Small intestine (tissue), 7 donors: Measurements from ENCODE around the gene ATRAID. TPM values are rescaled to one million over a fixed set of nuclear protein-coding genes. Genes with fewer than 3 reads are reported as not detected.
"Not testable (repeated sequence)": the region's sequence is repeated elsewhere in the genome, so short reads cannot be mapped to it uniquely, and the experiment has no call there.

Experiments used
- DNase-seq, 2 donors: peaks; one replicate each; pipeline versions ENCODE4 v3.0.0 to v3.0.0-alpha.2; 2013
- FAIRE-seq: peaks from 2 replicates; lab custom pipeline; 2012; peaks lifted over from hg19 to GRCh38; lab: Jason Lieb, UNC
- H3K27ac ChIP-seq, 3 donors: one replicate each; pipeline ENCODE4 v1.5.1; 2013; ENCODE audit warnings: low read length in 2 of 3, mild to moderate bottlenecking in 2 of 3, control low read depth in 1 of 3, inconsistent platforms in 1 of 3, low read depth in 1 of 3, moderate library complexity in 1 of 3
- H3K27me3 ChIP-seq, 3 donors: one replicate each; pipeline ENCODE4 v1.6.1; 2013; ENCODE audit warnings: low read length in 3 of 3, inconsistent platforms in 1 of 3; ENCODE audit not compliant: control insufficient read depth in 3 of 3, insufficient read depth in 3 of 3
- H3K36me3 ChIP-seq, 3 donors: one replicate each; pipeline ENCODE4 v1.6.1; 2013; ENCODE audit warnings: low read length in 3 of 3, inconsistent platforms in 1 of 3, low read depth in 1 of 3, mild to moderate bottlenecking in 1 of 3, moderate library complexity in 1 of 3; ENCODE audit not compliant: control insufficient read depth in 3 of 3, insufficient read depth in 2 of 3
- H3K4me1 ChIP-seq, 3 donors: one replicate each; pipeline ENCODE4 v1.6.1; 2013; ENCODE audit warnings: low read length in 2 of 3, inconsistent platforms in 1 of 3, low read depth in 1 of 3, mild to moderate bottlenecking in 1 of 3, moderate library complexity in 1 of 3; ENCODE audit not compliant: control insufficient read depth in 3 of 3, insufficient read depth in 2 of 3
- H3K4me3 ChIP-seq, 3 donors: one replicate each; pipeline ENCODE4 v1.5.1; 2013; ENCODE audit warnings: low read length in 3 of 3, control low read depth in 1 of 3, inconsistent platforms in 1 of 3, low read depth in 1 of 3, mild to moderate bottlenecking in 1 of 3, moderate library complexity in 1 of 3
- H3K9me3 ChIP-seq, 2 donors: one replicate each; pipeline ENCODE4 v1.6.1; 2013; ENCODE audit warnings: low read depth in 1 of 2, low read length in 1 of 2; ENCODE audit not compliant: control insufficient read depth in 2 of 2, insufficient read depth in 1 of 2
- WGBS, 3 donors: extraction: QIAGEN DNeasy Blood & Tissue Kit; methylation state at CpG; one replicate each; pipeline ENCODE4 v1.1.7; 2013; 5-methylcytosine and 5-hydroxymethylcytosine counted together
- polyA plus RNA-seq, 4 donors: library from polyadenylated mRNA; stranded (reverse) in 3 of 4; unstranded in 1 of 4; fragments of 200-250 nt in 3 of 4; fragments of 120-200 nt in 1 of 4; gene quantifications; one replicate each; pipeline versions ENCODE4 v1.2.1 to v1.2.3, GENCODE V29; 2013
- donor health status: healthy with polysubstance abuse.
- donor health status: control.
- donor health status: control.
- donor health status: Bipolar disorder and iron deficiency.
- donor health status: healthy.

The ATRAID gene
- polyA plus RNA-seq, 4 donors, result 89.2 to 151 (median 109) TPM

- Histone ChIP-seq H3K9me3 (no peaks in the 10 kb centered on the region), H3K4me3 (no peak overlapping the region), H3K27ac (peak overlapping the region in 1 of 3 donors; percentile 82), H3K27me3 (no peaks in the 10 kb centered on the region), H3K36me3 (no peaks in the 10 kb centered on the region), H3K4me1 (no peaks in the 10 kb centered on the region)
- DNase-seq, result peak in 1 of 2 donors; percentile 45
- FAIRE-seq, result no peak
- WGBS, 3 donors, result 19 to 24% (median 24%) methylated on average over 6 of the region's 6 CpGs
Observed at GRCh38 chr2:27185331-27186026, 26.4 kb upstream of the ATRAID start.

DNA sequence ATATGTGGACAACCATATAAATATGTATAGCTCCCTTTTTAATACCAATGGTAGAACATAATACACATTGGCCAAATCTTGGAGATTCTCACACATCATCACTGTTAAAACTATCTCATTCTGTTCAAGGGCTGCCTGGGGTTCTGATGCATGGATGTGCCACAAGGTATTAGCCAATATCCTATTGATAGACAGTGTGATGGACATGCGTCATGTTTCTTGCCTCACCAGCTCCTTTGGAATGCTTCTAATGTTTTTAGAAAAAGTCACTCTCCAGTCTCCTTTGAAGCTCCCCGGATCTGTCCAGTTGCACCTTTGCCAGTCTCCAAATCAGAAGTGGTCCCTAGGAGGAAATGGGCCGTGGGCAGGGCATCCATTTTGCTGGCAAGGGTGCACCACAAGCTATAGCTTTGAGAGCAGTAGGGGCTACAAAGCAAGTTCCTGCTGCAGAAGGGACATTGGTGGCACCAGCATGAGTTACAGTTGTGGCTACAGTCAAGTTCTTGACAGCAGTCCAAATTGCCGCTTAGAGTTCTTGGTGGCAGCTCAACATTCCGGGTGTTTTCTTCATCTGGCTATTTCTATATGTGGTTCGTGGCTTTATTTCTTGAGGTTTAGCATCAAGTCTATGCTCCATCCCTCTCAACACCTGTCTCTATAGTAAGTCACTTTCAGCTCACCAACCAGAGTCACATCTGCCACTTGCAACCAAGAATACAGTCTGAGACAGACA lies 25.1 kb upstream of the ATRAID start:
- DNase-seq (no peak), FAIRE-seq (no peak)
- Histone ChIP-seq H3K36me3 (no peaks in the 10 kb centered on the region), H3K4me1 (no peaks in the 10 kb centered on the region), H3K27me3 (no peaks in the 10 kb centered on the region), H3K9me3 (no peaks in the 10 kb centered on the region), H3K27ac (no peak overlapping the region), H3K4me3 (no peak overlapping the region)
- 69 to 79% (median 70%) methylated on average over 6 of the region's 6 CpGs for WGBS, 3 donors

DNA sequence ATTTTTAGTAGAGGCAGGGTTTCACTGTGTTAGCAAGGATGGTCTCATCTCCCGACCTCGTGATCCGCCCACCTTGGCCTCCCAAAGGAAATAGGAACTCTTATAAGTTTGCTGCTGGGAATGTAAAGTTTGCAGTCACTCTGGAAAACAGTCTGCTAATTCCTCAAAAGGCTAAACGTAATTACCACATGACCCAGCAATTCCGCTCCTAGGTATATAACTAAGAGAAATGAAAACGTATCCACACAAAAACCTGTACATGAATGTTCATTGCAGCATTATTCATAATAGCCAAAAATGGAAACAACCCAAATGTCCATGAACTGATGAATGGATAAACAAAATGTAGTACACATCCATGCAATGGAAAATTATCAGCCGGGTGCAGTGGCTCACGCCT lies 21.9 kb upstream of the ATRAID start:
- H3K4me3 ChIP-seq, result no peak overlapping the region
- no peaks in the 10 kb centered on the region for H3K36me3 ChIP-seq
- H3K27me3 ChIP-seq, result no peaks in the 10 kb centered on the region
- no peak overlapping the region for H3K27ac ChIP-seq
- peaks cover 0 to 6% (median 0%) of the 10 kb centered on the region in 3 donors for H3K4me1 ChIP-seq
- 89 to 92% (median 90%) methylated on average over 8 of the region's 8 CpGs for WGBS, 3 donors
- no peak for DNase-seq
- FAIRE-seq, result no peak
- H3K9me3 ChIP-seq, result no peaks in the 10 kb centered on the region

- WGBS, 3 donors, result 42 to 50% (median 46%) methylated on average over 8 of the region's 8 CpGs
- FAIRE-seq, result no peak
- H3K27me3 ChIP-seq, result no peaks in the 10 kb centered on the region
Observed at GRCh38 chr2:27191070-27191829, 20.6 kb upstream of the ATRAID start.

GRCh38 chr2:27194538-27195354 lies 17.1 kb upstream of the ATRAID start:
- peaks cover 0 to 11% (median 0%) of the 10 kb centered on the region in 3 donors for H3K36me3 ChIP-seq
- 61 to 69% (median 67%) methylated on average over 17 of the region's 17 CpGs for WGBS, 3 donors
- no peak for FAIRE-seq
- peaks cover 0 to 6% (median 0%) of the 10 kb centered on the region in 3 donors for H3K4me1 ChIP-seq
- H3K27me3 ChIP-seq, result no peaks in the 10 kb centered on the region
- no peak overlapping the region for H3K4me3 ChIP-seq
- H3K9me3 ChIP-seq, result no peaks in the 10 kb centered on the region
- DNase-seq, result peak in 1 of 2 donors; percentile 57
- H3K27ac ChIP-seq, result no peak overlapping the region

More at GRCh38 chr2:27191070-27191829, 20.6 kb upstream of the ATRAID start:
- H3K36me3 ChIP-seq, result no peaks in the 10 kb centered on the region
- H3K4me1 ChIP-seq, result peaks cover 0 to 6% (median 0%) of the 10 kb centered on the region in 3 donors
- no peaks in the 10 kb centered on the region for H3K9me3 ChIP-seq
- no peak overlapping the region for H3K4me3 ChIP-seq
- DNase-seq, result peak; percentile 62 to 66
- no peak overlapping the region for H3K27ac ChIP-seq

- H3K27ac ChIP-seq, H3K4me3 ChIP-seq, H3K9me3 ChIP-seq, DNase-seq, H3K27me3 ChIP-seq, FAIRE-seq, H3K4me1 ChIP-seq: not testable (repeated sequence)
- H3K36me3 ChIP-seq, result peaks cover 0 to 22% (median 0%) of the 10 kb centered on the region in 3 donors
- WGBS, 3 donors, result 68 to 84% (median 78%) methylated on average over 3 of the region's 3 CpGs
Observed at GRCh38 chr2:27195799-27196198, 16.0 kb upstream of the ATRAID start.

DNA sequence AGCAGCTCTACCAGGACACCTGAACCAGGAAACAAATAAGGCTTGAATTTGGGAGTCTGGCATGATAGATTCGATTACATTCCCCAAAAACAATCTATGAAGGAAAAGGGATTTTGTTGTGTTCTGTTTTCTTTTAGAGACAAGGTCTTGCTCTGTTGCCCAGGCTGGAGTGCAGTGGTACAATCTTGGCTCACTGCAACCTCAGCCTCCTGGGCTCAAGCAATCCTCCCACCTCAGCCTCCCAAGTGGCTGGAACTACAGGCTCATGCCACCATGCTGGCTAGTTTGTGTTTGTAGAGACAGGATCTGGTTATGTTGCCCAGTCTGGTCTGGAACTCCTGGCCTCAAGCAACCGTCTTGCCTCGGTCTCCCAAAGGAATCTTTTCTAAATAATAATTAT lies 13.8 kb upstream of the ATRAID start:
- not testable (repeated sequence) for FAIRE-seq, DNase-seq, H3K27me3 ChIP-seq, H3K4me3 ChIP-seq, H3K4me1 ChIP-seq, H3K27ac ChIP-seq, H3K9me3 ChIP-seq
- 94 to 100% (median 96%) methylated on average over 3 of the region's 3 CpGs for WGBS, 3 donors
- peaks cover 0 to 45% (median 2%) of the 10 kb centered on the region in 3 donors for H3K36me3 ChIP-seq
